ENCODE measurements around the gene BIRC6.

Gene BIRC6

GRCh38 chr2:32558492-32558891 is 201.7 kb downstream of the BIRC6 start:
- no peak overlapping the region for H3K4me3 ChIP-seq (ENCODE audit: low read depth, low read length)
- POLR2A ChIA-PET, result no interaction called here
- CTCF ChIA-PET, result interaction anchor here (1.0 kb wide), 1 partner anchor 20 kb away, joined by 3 read pairs; no protein-coding TSS in a partner anchor
- TF ChIP-seq CTCF (IDR thresholded peaks at IDR 0.05; ENCODE audit: insufficient read depth, low read length, missing control alignments), result no peak
- no peak for DNase-seq (ENCODE audit: low read depth, low spot score)

- no peak for DNase-seq (ENCODE audit: low read depth, low spot score)
- ChIA-PET POLR2A (interaction anchor here (0.6 kb wide), 1 partner anchor 573 kb away, joined by 3 read pairs; no protein-coding TSS in a partner anchor), CTCF (interaction anchor here (1.0 kb wide), 2 partner anchors 16 to 19 kb away, joined by 3 read pairs; no protein-coding TSS in a partner anchor)
Observed at GRCh38 chr2:32559136-32559535, 202.3 kb downstream of the BIRC6 start.

GRCh38 chr2:32562906-32563305 is 206.1 kb downstream of the BIRC6 start:
- H3K4me3 ChIP-seq (ENCODE audit: low read depth, low read length), result no peak overlapping the region
- ChIA-PET CTCF (no interaction called here), POLR2A (no interaction called here)
- DNase-seq (ENCODE audit: low read depth, low spot score), result no peak
- no peak for TF ChIP-seq CTCF (IDR thresholded peaks at IDR 0.05; ENCODE audit: insufficient read depth, low read length, missing control alignments)

More at GRCh38 chr2:32559136-32559535, 202.3 kb downstream of the BIRC6 start:
- TF ChIP-seq CTCF (IDR thresholded peaks at IDR 0.05; ENCODE audit: insufficient read depth, low read length, missing control alignments), result no peak
- no peak overlapping the region for H3K4me3 ChIP-seq (ENCODE audit: low read depth, low read length)

GRCh38 chr2:32564417-32565035 is 207.7 kb downstream of the BIRC6 start:
- ChIA-PET POLR2A (no interaction called here), CTCF (interaction anchor here (1.0 kb wide), 1 partner anchor 9 kb away, joined by 3 read pairs; no protein-coding TSS in a partner anchor)
- no peak for DNase-seq (ENCODE audit: low read depth, low spot score)
- no peak for TF ChIP-seq CTCF (IDR thresholded peaks at IDR 0.05; ENCODE audit: insufficient read depth, low read length, missing control alignments)
- H3K4me3 ChIP-seq (ENCODE audit: low read depth, low read length), result no peak overlapping the region

GRCh38 chr2:32565902-32566301 is 209.1 kb downstream of the BIRC6 start:
- ChIA-PET CTCF (no interaction called here), POLR2A (no interaction called here)
- TF ChIP-seq CTCF (IDR thresholded peaks at IDR 0.05; ENCODE audit: insufficient read depth, low read length, missing control alignments), result no peak
- DNase-seq (ENCODE audit: low read depth, low spot score), result no peak
- H3K4me3 ChIP-seq (ENCODE audit: low read depth, low read length), result no peak overlapping the region

- ChIA-PET POLR2A (no interaction called here), CTCF (no interaction called here)
- DNase-seq (ENCODE audit: low read depth, low spot score), result no peak
- no peak for TF ChIP-seq CTCF (IDR thresholded peaks at IDR 0.05; ENCODE audit: insufficient read depth, low read length, missing control alignments)
- no peak overlapping the region for H3K4me3 ChIP-seq (ENCODE audit: low read depth, low read length)
Observed at GRCh38 chr2:32572030-32572429, 215.2 kb downstream of the BIRC6 start.
